A549 treated with DMSO at 1 μM for 4 hours (cell line): Measurements from ENCODE around the gene TOM1L1. TPM values are rescaled to one million over a fixed set of nuclear protein-coding genes. Genes with fewer than 3 reads are reported as not detected.

Experiments used
- total RNA-seq: library from RNA; stranded (reverse); fragments of 200-300 nt; extraction: Qiagen RNA extraction; gene quantifications from 5 replicates; pipeline ENCODE4 v1.2.3, GENCODE V29; 2022; ENCODE audit warnings: low read depth

The TOM1L1 gene
- 35.2 to 43.3 TPM (median 39.4 TPM) in 5 replicates for total RNA-seq

GRCh38 chr17:54900457-54901229 is at the start of gene TOM1L1:
Gene TOM1L1 (plus strand): TSS chr17:54900852. CDS start chr17:54900866, 14 bp downstream.

GRCh38 chr17:54968262-54968987 is 67.8 kb downstream of the TOM1L1 start, which contains the start of the genes COX11 and STXBP4:
Gene COX11 (minus strand): TSS chr17:54968654. CDS start chr17:54968646, 8 bp downstream.
Gene STXBP4 (plus strand): TSS chr17:54968765. CDS start chr17:54986220, 17,455 bp downstream.

Other genes starting within 250 kb of the TOM1L1 start
- 85.0 to 151 TPM (median 91.1 TPM) in 5 replicates for gene COX11, start 67.8 kb downstream of the TOM1L1 start, total RNA-seq
- gene STXBP4, start 67.9 kb downstream of the TOM1L1 start, total RNA-seq, result 4.1 to 7.4 TPM (median 5.3 TPM) in 5 replicates